DMS153 (cell line): Measurements from ENCODE around the gene TEAD4.

ENCODE experiments used
- DNase-seq: peaks from one replicate; lab custom pipeline; 2025; lab: John Stamatoyannopoulos, UW

TEAD4 gene

DNA sequence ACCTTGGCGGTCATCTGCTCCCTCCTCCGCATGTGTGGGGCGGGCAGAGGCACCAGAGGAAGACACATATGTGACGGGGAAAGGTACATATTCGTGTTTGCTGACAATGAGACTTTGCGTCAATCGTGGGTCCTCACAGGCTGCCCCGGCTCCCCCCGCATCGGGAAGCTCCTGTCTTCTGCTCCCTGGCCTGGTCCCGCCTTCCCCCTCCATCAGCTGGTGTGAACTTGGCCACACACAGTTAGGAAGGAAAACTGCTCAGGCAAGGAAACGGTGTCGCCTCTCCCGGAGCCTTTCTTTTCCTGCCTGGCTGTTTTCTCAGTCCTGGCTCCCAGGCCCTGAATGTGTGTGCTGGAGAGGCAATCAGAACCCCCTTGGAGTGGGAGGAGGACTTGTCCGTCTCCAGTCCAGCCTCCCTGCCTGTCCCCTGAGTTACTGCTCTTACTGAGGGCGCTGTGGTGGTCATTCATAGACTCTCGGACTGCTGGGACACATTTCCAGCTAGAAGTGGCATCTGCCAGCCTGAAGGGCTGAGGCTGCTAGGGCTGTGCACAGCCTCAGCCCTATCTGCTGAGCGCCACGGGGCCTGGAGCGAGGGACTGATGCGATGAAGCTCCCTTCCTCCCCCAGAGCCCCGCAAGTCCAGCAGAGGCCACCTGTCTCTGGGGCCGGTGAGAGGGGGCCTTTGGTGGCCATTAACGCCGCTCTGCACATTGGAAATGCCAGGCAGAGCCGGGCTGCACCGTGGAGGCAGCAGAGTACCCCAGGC is 73.8 kb downstream of the TEAD4 start:
- no peak for DNase-seq

DNA sequence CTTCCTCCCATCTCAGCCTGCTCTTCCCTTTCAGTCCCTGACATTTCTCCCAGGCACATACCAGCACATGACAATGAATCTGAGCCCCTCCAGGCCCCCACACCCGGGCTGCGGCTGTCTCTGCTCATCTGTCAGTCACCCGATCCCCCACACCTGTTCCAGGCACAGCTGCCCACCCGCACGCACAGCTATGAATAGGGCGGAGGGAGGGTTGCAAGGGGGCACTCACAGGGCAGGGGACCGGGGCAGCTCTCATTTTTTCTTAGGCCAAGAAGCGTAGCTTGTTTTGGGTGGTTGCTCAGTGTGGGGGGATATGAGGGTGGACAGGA is 74.3 kb downstream of the TEAD4 start:
- DNase-seq, result no peak

GRCh38 chr12:3034067-3034750 is 75.0 kb downstream of the TEAD4 start:
- peak; percentile 24 for DNase-seq

DNA sequence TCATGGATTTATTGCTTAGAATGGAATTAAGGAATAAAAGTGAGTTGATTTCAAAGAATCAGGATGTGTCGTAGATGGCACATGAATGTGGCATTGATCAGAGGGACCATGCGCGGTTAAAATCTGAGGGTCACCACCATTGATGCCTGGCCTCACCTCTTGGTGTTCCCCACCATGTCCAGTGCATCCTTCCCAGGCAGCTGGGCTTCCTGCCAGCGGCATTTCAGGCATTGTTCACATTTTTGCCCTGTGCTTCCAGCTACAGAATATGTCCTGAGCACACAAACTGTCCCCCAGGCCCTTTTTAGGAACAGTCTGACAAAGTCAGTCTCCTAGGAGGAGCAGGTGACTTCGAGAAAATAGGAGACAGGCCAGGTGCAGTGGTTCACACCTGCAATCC is 76.0 kb downstream of the TEAD4 start:
- no peak for DNase-seq

- DNase-seq, result no peak
Observed at GRCh38 chr12:3035815-3036702, 76.9 kb downstream of the TEAD4 start.

DNA sequence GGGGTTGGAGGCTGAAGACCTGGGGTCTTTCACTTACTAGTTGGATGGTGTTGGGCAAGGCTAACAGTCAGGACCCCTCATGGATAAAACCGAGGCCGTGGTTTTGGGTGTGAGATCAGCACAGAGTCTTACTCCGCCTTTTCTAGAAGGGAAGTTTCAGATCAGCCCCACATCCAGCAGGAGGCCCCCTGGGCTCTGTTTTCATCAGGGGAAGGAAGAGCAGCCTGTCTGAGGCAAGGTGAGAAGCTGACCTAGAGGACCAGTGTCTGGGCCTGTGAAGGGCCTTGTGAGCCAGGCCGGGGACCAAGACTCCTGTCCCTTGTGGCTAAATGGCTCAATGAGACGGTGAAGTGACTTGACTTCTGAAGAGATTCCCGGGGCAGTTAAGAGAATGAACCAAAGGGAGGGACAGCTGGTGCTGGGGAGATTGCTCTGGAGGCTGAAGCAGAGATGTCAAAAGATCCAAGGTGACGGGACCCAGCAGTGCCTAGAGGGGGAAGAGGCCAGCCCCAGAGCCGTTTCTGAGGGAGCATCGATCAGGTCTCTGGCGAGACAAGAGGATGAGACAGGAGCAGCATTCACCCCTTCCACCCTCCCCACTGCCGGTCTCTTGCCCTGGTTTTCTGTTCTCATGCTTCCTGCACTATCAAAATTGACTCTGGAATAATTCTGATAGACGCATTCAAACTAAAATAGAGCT is 77.9 kb downstream of the TEAD4 start:
- DNase-seq, result no peak

GRCh38 chr12:3038166-3038565 is 79.0 kb downstream of the TEAD4 start:
- no peak for DNase-seq

DNA sequence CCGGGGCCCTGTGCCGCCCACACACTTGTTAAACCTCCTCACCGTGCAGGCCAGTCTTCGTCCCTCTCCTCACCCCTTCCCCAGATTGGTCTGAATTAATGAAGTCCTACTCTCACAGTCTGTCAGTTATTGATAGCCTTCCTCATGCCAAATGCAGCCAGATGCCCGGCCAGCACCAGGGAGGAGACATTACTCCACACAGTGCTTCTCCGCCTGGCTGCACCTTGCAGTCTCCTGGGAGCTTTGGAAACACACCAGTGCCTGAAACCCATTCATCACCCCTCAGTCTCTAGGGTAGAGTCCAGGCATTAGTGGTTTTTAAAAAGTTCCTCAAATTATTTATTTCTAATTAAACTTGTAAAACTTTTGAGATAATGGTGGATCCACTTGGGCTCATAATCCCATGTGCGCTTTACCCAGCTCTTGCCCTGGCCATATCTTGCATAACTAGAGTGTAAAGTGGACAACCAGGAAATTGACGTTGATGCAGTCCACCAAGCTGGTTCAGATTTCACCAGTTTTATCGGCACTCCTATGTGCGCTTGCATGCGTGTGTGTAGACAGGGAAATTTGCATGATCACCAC is 79.8 kb downstream of the TEAD4 start:
- no peak for DNase-seq

DNA sequence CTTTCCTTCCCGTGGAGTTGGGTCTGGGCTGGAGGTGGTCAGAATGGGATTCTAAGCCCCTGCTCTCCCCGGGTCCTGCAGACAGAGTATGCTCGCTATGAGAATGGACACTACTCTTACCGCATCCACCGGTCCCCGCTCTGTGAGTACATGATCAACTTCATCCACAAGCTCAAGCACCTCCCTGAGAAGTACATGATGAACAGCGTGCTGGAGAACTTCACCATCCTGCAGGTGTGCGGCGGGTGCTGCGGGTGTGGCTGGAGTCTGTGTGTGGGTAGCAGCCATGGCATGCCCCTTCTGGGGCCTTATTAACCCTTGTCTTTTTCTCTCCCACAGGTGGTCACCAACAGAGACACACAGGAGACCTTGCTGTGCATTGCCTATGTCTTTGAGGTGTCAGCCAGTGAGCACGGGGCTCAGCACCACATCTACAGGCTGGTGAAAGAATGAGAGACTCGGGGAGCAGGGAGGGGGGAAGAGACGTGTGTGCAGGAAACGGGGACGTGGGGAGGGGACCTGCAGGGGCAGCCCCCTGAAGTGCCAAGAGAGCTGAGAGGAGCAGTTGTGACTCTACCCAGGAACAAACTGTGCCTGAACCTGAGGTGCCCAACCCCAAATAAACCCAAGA is 80.9 kb downstream of the TEAD4 start:
- DNase-seq, result no peak

DNA sequence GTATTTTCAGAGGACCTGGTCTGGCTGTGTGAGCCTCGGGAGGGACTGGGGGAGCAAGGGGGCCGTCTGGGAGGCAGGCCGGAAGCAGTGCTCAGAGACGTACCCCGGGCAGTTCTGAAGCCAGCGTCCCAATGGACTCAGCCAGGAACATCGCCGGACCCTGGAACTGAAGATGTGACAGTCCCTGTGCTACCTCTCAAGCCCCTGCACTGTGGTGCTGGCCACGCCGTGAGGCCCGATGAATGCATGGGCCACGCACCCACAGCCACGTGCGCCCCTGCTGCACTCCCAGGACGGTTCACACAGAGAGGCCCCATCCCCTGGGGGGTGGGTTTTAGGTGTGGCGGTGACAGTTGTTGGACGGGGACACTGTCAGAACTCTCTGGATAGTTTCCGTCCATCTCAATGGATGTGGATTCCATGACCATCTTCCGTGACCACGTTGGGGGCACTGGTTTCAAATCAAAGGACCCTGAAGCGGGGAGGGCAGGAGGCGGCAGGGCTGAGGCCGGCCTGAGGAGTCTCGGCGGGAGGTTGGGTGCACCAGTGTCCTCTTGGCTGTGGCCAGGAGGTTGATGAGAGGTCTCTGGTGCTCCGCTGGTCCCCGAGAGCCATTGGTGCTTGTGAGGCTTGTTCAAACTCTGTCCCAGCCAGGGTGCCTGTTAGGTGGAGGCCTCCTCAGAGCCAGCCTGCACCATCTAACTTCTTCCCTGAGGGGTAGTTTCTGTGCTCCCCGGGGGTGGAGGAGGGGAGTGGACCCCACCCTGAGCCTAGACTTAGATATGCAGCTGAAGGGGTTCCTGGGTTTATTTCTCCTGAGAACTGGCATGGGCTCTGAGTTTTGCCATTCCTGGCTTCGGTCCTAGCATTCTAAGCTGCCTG is 81.7 kb downstream of the TEAD4 start:
- no peak for DNase-seq

DNA sequence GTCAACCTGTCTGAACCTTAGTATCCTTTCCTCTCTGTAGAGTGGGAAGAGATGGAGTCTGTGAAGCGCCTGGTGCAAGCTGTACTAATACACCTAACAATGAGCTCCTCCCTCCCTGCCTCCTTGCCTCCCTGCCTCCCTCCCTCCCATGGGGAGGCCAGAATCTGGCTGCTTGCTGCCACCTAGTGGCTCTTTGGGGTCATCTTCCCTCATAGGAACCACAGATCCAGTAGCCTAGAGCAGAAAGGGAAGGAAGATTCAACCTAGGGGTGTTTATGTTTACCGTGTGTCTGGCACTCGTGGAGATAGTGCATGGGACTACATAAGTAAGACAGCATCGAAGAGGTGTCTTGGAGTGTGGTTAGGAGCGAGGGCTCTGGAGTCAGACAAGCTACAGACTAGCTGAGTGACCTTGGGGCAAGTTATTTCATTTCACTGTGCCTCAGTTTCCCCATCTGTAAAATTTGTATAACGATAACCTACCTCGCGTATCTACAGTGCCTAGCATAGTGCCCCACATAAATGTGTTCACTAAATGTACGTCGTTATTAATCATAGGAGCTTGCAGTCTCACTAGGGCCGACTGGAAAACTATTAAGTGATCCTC is 82.5 kb downstream of the TEAD4 start:
- DNase-seq, result peak; percentile 74

GRCh38 chr12:3042394-3042793 is 83.2 kb downstream of the TEAD4 start:
- peak; percentile 72 for DNase-seq

DNA sequence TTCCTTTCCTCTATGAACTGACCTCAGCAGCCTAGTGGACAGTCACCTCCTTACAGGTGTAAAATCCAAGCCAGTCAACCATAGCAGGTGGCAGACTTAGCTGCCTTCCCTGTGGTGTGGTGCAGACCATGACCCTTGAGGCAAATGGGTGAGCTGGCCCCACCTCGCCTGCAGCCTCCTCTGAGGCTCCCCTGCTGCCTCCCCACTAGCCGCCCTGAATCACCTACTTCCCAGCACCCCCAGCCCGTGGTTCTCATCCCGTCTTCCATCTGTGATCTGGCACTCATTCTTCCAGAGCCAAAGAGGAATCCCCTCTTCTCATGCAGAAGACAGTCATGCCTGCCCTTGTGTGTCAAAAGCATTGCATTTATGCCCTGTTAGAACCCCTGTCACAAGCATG is 83.6 kb downstream of the TEAD4 start:
- no peak for DNase-seq

DNA sequence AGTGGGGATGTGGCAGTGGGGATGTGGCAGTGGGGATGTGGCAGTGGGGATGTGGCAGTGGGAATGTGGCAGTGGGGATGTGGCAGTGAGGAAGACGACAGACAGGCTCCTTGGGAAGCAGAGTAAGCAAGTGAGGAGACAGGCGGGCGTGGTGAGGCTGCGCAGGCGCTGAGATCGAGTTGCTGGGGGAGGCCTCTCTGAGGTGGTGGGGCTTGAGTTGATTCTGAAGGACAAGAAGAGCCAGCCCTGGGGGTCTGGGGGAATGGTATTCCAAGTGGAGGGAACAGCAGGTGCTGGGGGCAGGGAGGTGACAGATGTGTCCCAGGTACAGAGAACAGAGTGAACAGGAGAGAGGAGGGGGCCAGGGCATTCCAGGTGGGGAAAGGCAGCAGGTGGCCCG is 84.2 kb downstream of the TEAD4 start:
- no peak for DNase-seq

- DNase-seq, result no peak
Observed at GRCh38 chr12:3044141-3044630, 85.0 kb downstream of the TEAD4 start.

DNA sequence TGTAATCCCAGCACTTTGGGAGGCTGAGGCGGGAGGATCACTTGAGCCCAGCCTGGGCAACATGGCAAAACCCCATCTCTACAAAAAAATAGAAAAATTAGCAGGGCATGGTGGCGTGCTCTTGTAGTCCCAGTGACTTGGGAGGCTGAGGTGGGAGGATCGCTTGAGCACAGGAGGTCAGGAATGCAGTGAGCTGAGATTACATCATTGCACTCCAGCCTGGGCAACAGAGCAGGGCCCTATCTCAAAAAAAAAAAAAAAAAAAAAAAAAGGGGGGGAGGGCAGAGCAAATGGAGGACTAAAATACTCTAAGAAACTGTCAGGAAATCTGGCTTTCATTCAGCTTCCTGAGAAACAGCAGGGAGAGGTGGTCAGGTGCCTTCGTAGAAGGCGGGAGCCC is 86.3 kb downstream of the TEAD4 start:
- no peak for DNase-seq

DNA sequence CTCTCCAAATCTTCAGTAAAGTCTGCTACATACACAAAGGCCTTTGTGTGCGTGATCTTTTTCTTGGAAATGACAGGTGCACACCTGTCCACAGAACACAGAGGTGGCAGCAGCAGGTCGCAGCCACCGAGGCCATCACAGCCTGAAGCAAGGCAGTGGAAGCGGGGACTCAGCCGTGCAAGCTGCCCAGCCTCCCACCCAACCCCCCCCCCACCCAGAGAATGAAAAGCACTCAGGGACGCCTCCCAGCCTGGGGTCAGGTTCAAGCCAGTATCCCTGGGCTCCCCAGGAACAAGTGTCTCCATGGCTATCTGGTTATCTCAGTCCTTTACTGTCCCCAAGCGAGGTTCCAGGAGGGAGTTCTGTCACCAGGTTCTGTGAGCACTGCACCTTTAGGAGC is 86.8 kb downstream of the TEAD4 start:
- no peak for DNase-seq

- no peak for DNase-seq
Observed at GRCh38 chr12:3046441-3047200, 87.4 kb downstream of the TEAD4 start.

GRCh38 chr12:3047961-3048360 is 88.8 kb downstream of the TEAD4 start:
- peak; percentile 33 for DNase-seq
